GM23248 (cell line): ENCODE data around the gene KIF2A. TPM values are rescaled to one million over a fixed set of nuclear protein-coding genes. Genes with fewer than 3 reads are reported as not detected.
A peak's percentile ranks its signal among the peaks of the same experiment; 100 is the strongest.

ENCODE experiments used
- DNase-seq: peaks from one replicate; pipeline ENCODE4 v3.0.0-alpha.2; 2015
- H2AFZ ChIP-seq: fragments of 200-600 bp; sonication (generic); 2 replicates; pipeline ENCODE4 v1.6.1; 2016; ENCODE audit warnings: antibody characterized with exemption
- H3F3A ChIP-seq: fragments of 200-600 bp; sonication (generic); 2 replicates; pipeline ENCODE4 v1.6.1; 2016; ENCODE audit warnings: mild to moderate bottlenecking, antibody characterized with exemption, mixed run types; ENCODE audit not compliant: insufficient read depth
- H3K27ac ChIP-seq: fragments of 200-600 bp; sonication (generic); 2 replicates; pipeline ENCODE4 v1.5.1; 2016; ENCODE audit warnings: mild to moderate bottlenecking
- H3K27me3 ChIP-seq: fragments of 200-600 bp; sonication (generic); replicated peaks from 2 replicates; pipeline ENCODE4 v1.6.1; 2016; ENCODE audit warnings: mild to moderate bottlenecking; ENCODE audit not compliant: insufficient read depth
- H3K36me3 ChIP-seq: fragments of 200-600 bp; sonication (generic); 2 replicates; pipeline ENCODE4 v1.6.1; 2016; ENCODE audit warnings: low read depth, mild to moderate bottlenecking
- H3K4me1 ChIP-seq: fragments of 200-600 bp; sonication (generic); 2 replicates; pipeline ENCODE4 v1.6.1; 2016; ENCODE audit warnings: mild to moderate bottlenecking; ENCODE audit not compliant: insufficient read depth
- H3K4me2 ChIP-seq: fragments of 200-600 bp; sonication (generic); one replicate; pipeline ENCODE4 v1.6.1; 2016; ENCODE audit warnings: mild to moderate bottlenecking; ENCODE audit not compliant: unreplicated experiment
- H3K4me3 ChIP-seq: fragments of 200-600 bp; sonication (generic); 2 replicates; pipeline ENCODE4 v1.5.1; 2016; ENCODE audit warnings: mild to moderate bottlenecking
- H3K79me2 ChIP-seq: fragments of 200-600 bp; sonication (generic); 2 replicates; pipeline ENCODE4 v1.6.1; 2016; ENCODE audit warnings: mild to moderate bottlenecking; ENCODE audit not compliant: insufficient read depth
- H3K9ac ChIP-seq: fragments of 200-600 bp; sonication (generic); 2 replicates; pipeline ENCODE4 v1.6.1; 2016; ENCODE audit warnings: mild to moderate bottlenecking
- H3K9me2 ChIP-seq: fragments of 200-600 bp; sonication (generic); 2 replicates; pipeline ENCODE4 v1.6.1; 2016; ENCODE audit warnings: mixed run types, mild to moderate bottlenecking, moderate library complexity; ENCODE audit not compliant: insufficient read depth
- H3K9me3 ChIP-seq: fragments of 200-600 bp; sonication (generic); one replicate; pipeline ENCODE4 v1.6.1; 2017; ENCODE audit warnings: low read depth
- H4K20me1 ChIP-seq: fragments of 200-600 bp; sonication (generic); 2 replicates; pipeline ENCODE4 v1.6.0; 2016; ENCODE audit not compliant: insufficient read depth
- EZH2 ChIP-seq: fragments of 200-600 bp; sonication (generic); IDR thresholded peaks from 2 replicates; pipeline ENCODE4 v1.6.1; 2018; ENCODE audit warnings: antibody characterized with exemption, mild to moderate bottlenecking; ENCODE audit not compliant: insufficient read depth, poor library complexity, severe bottlenecking
- EZH2phosphoT487 ChIP-seq: fragments of 200-600 bp; sonication (generic); IDR thresholded peaks from 2 replicates; pipeline ENCODE4 v1.6.1; 2018; ENCODE audit warnings: antibody characterized with exemption, moderate library complexity, mild to moderate bottlenecking, low read depth; ENCODE audit not compliant: insufficient read depth
- WGBS, 2 experiments: methylation state at CpG; one replicate each; pipeline ENCODE4 v1.1.6; 2015 to 2017; ENCODE audit warnings: low lambda C conversion rate in 2 of 2, low coverage in 1 of 2; ENCODE audit errors: missing lambda C conversion rate in 2 of 2; 5-methylcytosine and 5-hydroxymethylcytosine counted together
- in situ Hi-C: fragments of 300-500 bp; cut with MboI; formaldehyde crosslinking; loops from 2 replicates; pipeline ENCODE4 v1.15.0; 2020
- polyA plus RNA-seq: library from polyadenylated mRNA; unstranded; fragments of >200 nt; fragmentation: Nextera tagmentation; extraction: Ambion mirVana; gene quantifications from 2 replicates; pipeline ENCODE4 v1.2.1, GENCODE V29; 2016
- total RNA-seq: library from RNA; depleted of rRNA; stranded (reverse); fragments of >200 nt; shearing (Covaris generic); gene quantifications from 2 replicates; pipeline ENCODE4 v1.2.3, GENCODE V29; 2014

Gene KIF2A
- total and polyA plus RNA-seq, 2 experiments from 2014 or later: 38.2 to 40.0 TPM

GRCh38 chr5:62310426-62311143 is 4.6 kb downstream of the KIF2A start:
- Histone ChIP-seq H3K4me2 (no peak overlapping the region), H3K79me2 (peaks cover 94% of the 10 kb centered on the region), H3K9me3 (no peaks in the 10 kb centered on the region), H3F3A (0 out of 2 replicates have a peak, but pooled peaks cover under 1% of the 10 kb centered on the region), H3K36me3 (no peaks in the 10 kb centered on the region), H3K9me2 (no peaks in the 10 kb centered on the region), H3K9ac (no peak overlapping the region), H3K27ac (no peak overlapping the region), H2AFZ (no peak overlapping the region), H3K4me3 (no peak overlapping the region), H3K4me1 (peaks cover 26% of the 10 kb centered on the region), H4K20me1 (no peaks in the 10 kb centered on the region; the same call in 1 of the 2 replicates), H3K27me3 (no peaks in the 10 kb centered on the region)
- DNase-seq: peak; percentile 33
- WGBS, 2 experiments: 76 to 81% methylated on average over 5 of the region's 5 CpGs
- TF ChIP-seq EZH2phosphoT487 (no peak), EZH2 (no peak)
- in situ Hi-C loops: no loop called here

- H3K36me3 ChIP-seq: no peaks in the 10 kb centered on the region
- TF ChIP-seq EZH2phosphoT487 (no peak), EZH2 (no peak)
- H3K79me2 ChIP-seq: peaks cover 100% of the 10 kb centered on the region
- DNase-seq: peak; percentile 51
- H3K4me3 ChIP-seq: no peak overlapping the region
- H3K9ac ChIP-seq: no peak overlapping the region
- no peak overlapping the region for H2AFZ ChIP-seq
- H3K4me1 ChIP-seq: peaks cover 38% of the 10 kb centered on the region
- in situ Hi-C loops: no loop called here
- H3K9me3 ChIP-seq: no peaks in the 10 kb centered on the region
- no peak overlapping the region for H3K4me2 ChIP-seq
- no peaks in the 10 kb centered on the region; the same call in none of the 2 replicates for H4K20me1 ChIP-seq
- H3F3A ChIP-seq: peaks cover 13% of the 10 kb centered on the region
- H3K27me3 ChIP-seq: no peaks in the 10 kb centered on the region
- H3K27ac ChIP-seq: 0 out of 2 replicates have a peak overlapping the region, but pooled peaks have one; percentile 3
- H3K9me2 ChIP-seq: no peaks in the 10 kb centered on the region
- 68 to 71% methylated on average over 1 of the region's 1 CpG for WGBS, 2 experiments
Observed at GRCh38 chr5:62312036-62312435, 6.0 kb downstream of the KIF2A start.

- no peaks in the 10 kb centered on the region for H3K27me3 ChIP-seq
Observed at GRCh38 chr5:62312674-62313073, 6.7 kb downstream of the KIF2A start.

GRCh38 chr5:62314213-62314830 is 8.3 kb downstream of the KIF2A start:
- Histone ChIP-seq H3K27ac (no peak overlapping the region), H2AFZ (no peak overlapping the region), H3K27me3 (no peaks in the 10 kb centered on the region), H4K20me1 (peaks cover 6% of the 10 kb centered on the region), H3K9ac (no peak overlapping the region), H3K36me3 (no peaks in the 10 kb centered on the region), H3K9me3 (no peaks in the 10 kb centered on the region), H3K4me3 (no peak overlapping the region), H3K79me2 (peaks cover 100% of the 10 kb centered on the region), H3K4me1 (peaks cover 44% of the 10 kb centered on the region), H3F3A (peaks cover 13% of the 10 kb centered on the region), H3K4me2 (no peak overlapping the region), H3K9me2 (no peaks in the 10 kb centered on the region)
- 90 to 97% methylated on average over 2 of the region's 2 CpGs for WGBS, 2 experiments
- no peak for DNase-seq
- TF ChIP-seq EZH2 (no peak), EZH2phosphoT487 (no peak)
- in situ Hi-C loops: no loop called here

More at GRCh38 chr5:62312674-62313073, 6.7 kb downstream of the KIF2A start:
- Histone ChIP-seq H3K36me3 (no peaks in the 10 kb centered on the region), H3F3A (peaks cover 13% of the 10 kb centered on the region), H2AFZ (no peak overlapping the region), H3K4me1 (peaks cover 40% of the 10 kb centered on the region), H3K4me2 (no peak overlapping the region), H3K9me3 (no peaks in the 10 kb centered on the region), H3K9me2 (no peaks in the 10 kb centered on the region), H3K79me2 (peaks cover 100% of the 10 kb centered on the region), H3K27ac (0 out of 2 replicates have a peak overlapping the region, but pooled peaks have one; percentile 3), H3K4me3 (no peak overlapping the region), H3K9ac (no peak overlapping the region), H4K20me1 (peaks cover 3% of the 10 kb centered on the region)
- in situ Hi-C loops: no loop called here
- no peak for TF ChIP-seq EZH2phosphoT487
- peak; percentile 14 for DNase-seq
- WGBS, 2 experiments: 90 to 100% methylated on average over 1 of the region's 1 CpG
